ENCODE data around the gene SIDT1. TPM values are rescaled to one million over a fixed set of nuclear protein-coding genes. Genes with fewer than 3 reads are reported as not detected.

The SIDT1 gene
- total RNA-seq, 1 experiment from 2014 or later, result not detected

GRCh38 chr3:113615976-113616375, 83.6 kb downstream of the SIDT1 start:
- no peak overlapping the region for H3K4ac ChIP-seq (ENCODE audit: low read depth, low read length)
- no peaks in the 10 kb centered on the region for H3K79me1 ChIP-seq (ENCODE audit: insufficient read depth, low read depth, low read length, poor library complexity, severe bottlenecking)
- no peak overlapping the region for H4K5ac ChIP-seq (ENCODE audit: insufficient read length, low read depth, low read length)
- no peaks in the 10 kb centered on the region for H3K9me3 ChIP-seq (ENCODE audit: control insufficient read depth, low read depth, low read length)
- no peaks in the 10 kb centered on the region for H3K36me3 Mint-ChIP-seq (ENCODE audit: insufficient read depth in 1 of 3, low read depth in 3 of 3)
- no peak overlapping the region for H2AFZ ChIP-seq (ENCODE audit: low read length)
- no peaks in the 10 kb centered on the region for H3K4me1 Mint-ChIP-seq
- H2AK5ac ChIP-seq (ENCODE audit: insufficient read length, low read length), result no peak overlapping the region
- no peak for DNase-seq
- H3K4me3 Mint-ChIP-seq, result no peak overlapping the region
- no peak overlapping the region for H3K56ac ChIP-seq (ENCODE audit: insufficient read length, low read depth, low read length)
- no peak overlapping the region for H3K14ac ChIP-seq (ENCODE audit: insufficient read depth, low read length)
- H3K4me2 ChIP-seq (ENCODE audit: insufficient read depth, insufficient read length, low read length), result no peak overlapping the region
- no peak for TF ChIP-seq CTCF (conservative IDR thresholded peaks at IDR 0.05)
- H3K23me2 ChIP-seq (ENCODE audit: insufficient read length, low read depth, low read length, poor library complexity, severe bottlenecking), result no peaks in the 10 kb centered on the region
- H3K4me1 ChIP-seq (ENCODE audit: insufficient read depth, low read length), result no peaks in the 10 kb centered on the region
- H3K27me3 ChIP-seq (ENCODE audit: insufficient read depth, low read length), result no peaks in the 10 kb centered on the region
- H3T11ph ChIP-seq (ENCODE audit: low read length), result no peak overlapping the region
- no peak overlapping the region for H3K27ac Mint-ChIP-seq
- no peak overlapping the region for H2BK120ac ChIP-seq (ENCODE audit: low read depth, low read length, poor library complexity, severe bottlenecking)
- H3K27ac ChIP-seq (ENCODE audit: insufficient read length, low read depth, low read length), result no peak overlapping the region
- H4K20me1 ChIP-seq (ENCODE audit: control insufficient read depth, insufficient read depth, insufficient read length), result no peaks in the 10 kb centered on the region
- H3K9me3 Mint-ChIP-seq, result no peaks in the 10 kb centered on the region
- no peak overlapping the region for H4K91ac ChIP-seq (ENCODE audit: insufficient read length, low read depth, low read length)
- no peaks in the 10 kb centered on the region for H3K79me2 ChIP-seq (ENCODE audit: insufficient read depth, low read length)
- H2BK12ac ChIP-seq (ENCODE audit: insufficient read length, low read depth, low read length), result no peak overlapping the region
- no peak overlapping the region for H2BK5ac ChIP-seq (ENCODE audit: insufficient read length, low read length)
- H4K8ac ChIP-seq (replicated peaks; ENCODE audit: insufficient read length, low read depth, low read length), result no peak overlapping the region
- H3K18ac ChIP-seq (ENCODE audit: insufficient read length, low read depth, low read length), result no peak overlapping the region
- H2BK20ac ChIP-seq (ENCODE audit: low read depth, low read length, poor library complexity, severe bottlenecking), result no peak overlapping the region
- no peak overlapping the region for H3K9ac ChIP-seq (ENCODE audit: extremely low read depth, insufficient read length, low read length)
- no CpG with 5 or more reads among the region's 4 CpGs for WGBS (ENCODE audit: extremely low coverage, insufficient read length, low lambda C conversion rate)
- H3K27me3 Mint-ChIP-seq (ENCODE audit: low read depth), result no peaks in the 10 kb centered on the region
- no peak overlapping the region for H3K23ac ChIP-seq (ENCODE audit: insufficient read length, low read depth, low read length)
- no peak overlapping the region for H2BK15ac ChIP-seq (ENCODE audit: low read depth, low read length)

Data from H9 (cell line).